Measurements from ENCODE around the gene PLTP. TPM values are rescaled to one million over a fixed set of nuclear protein-coding genes. Genes with fewer than 3 reads are reported as not detected.

Gene PLTP
- total RNA-seq, 4 donors from 2014 or later = 22.2 to 77.3 (median 37.3) TPM

DNA sequence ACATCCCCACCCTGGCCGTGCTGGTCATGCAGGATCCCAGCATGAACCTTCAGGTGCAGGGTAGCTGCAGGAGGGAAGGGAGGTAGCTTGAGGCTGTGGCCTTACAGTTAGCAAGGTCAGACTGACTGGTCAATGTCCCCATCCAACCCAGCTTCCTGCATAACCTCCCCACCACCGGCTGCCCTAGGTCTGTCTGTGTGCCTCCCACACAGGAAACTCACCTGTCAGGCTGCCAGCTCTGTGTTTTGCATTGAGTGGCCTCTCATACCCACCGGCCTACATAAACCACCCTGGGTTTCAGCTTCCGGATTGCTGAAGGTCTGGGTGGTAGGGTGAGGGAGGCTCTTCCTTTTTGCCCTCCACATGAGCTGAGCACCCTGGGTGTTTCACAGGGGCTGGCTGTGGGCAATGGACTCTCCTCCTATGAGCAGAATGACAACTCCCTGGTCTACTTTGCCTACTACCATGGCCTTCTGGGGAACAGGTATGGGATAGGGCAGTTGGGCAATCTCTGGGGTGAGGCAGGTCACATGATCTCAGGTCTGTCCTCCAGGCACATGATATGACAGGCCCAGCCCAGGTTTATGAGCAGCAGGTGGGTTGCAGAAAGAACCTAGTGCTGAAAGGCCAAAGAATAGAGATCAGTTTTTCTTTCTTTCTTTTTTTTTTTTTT is 19.0 kb downstream of the PLTP start:
- Histone ChIP-seq H3K27ac (no peak overlapping the region), H3K4me3 (no peak overlapping the region), H3K27me3 (no peaks in the 10 kb centered on the region), H3K36me3 (peaks cover 0 to 57% of the 10 kb centered on the region in 2 donors), H3K9me3 (no peaks in the 10 kb centered on the region), H3K4me1 (peaks cover 22 to 26% of the 10 kb centered on the region in 2 donors)
- in situ Hi-C loops (cut with MboI; ENCODE audit: low sequenced_read_pairs in 4 of 4) = no loop called here
- intact Hi-C loops (cut with DNase I; ENCODE audit: low total_unique reads) = no loop called here
- TF ChIP-seq CTCF (IDR thresholded peaks at IDR 0.05 in 4 of 5, conservative IDR thresholded peaks at IDR 0.05 in 1 of 5) (no peak), POLR2A (IDR thresholded peaks at IDR 0.05) (no peak)
- ATAC-seq (no peak), DNase-seq (no peak)

DNA sequence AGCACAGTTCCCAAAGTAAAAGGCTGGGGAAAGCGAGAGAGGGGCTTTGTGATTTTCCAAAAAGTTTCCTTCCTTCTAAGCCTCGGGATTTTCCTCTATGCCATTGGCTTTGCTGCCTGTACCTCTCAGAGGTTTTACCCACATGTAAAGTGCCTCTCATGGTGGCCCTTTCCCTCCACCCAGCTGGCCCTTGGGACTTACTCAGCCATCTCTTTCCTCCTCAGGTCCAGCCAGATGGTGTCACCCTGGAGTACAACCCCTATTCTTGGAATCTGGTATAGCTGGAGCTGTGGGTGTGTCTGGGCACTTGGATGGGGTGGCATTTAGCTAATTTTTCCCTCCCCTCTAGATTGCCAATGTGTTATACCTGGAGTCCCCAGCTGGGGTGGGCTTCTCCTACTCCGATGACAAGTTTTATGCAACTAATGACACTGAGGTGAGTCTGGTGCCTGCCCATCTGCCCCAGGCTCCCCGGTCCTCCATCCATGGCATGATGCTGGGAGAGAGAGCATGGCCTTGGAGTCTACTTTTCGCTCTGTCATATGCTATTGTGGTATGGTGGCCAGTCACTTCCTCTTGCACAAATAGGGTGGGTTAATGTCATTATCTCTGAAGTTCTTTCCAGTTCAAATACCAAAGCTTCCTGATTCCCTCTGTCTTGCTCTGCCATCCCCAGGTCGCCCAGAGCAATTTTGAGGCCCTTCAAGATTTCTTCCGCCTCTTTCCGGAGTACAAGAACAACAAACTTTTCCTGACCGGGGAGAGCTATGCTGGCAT is 19.7 kb downstream of the PLTP start:
- H3K9me3 ChIP-seq = no peaks in the 10 kb centered on the region
- intact Hi-C loops (cut with DNase I; ENCODE audit: low total_unique reads) (no loop called here), in situ Hi-C loops (cut with MboI; ENCODE audit: low sequenced_read_pairs in 4 of 4) (no loop called here)
- H3K4me3 ChIP-seq = peak overlapping the region; percentile 76 to 96 (median 88)
- TF ChIP-seq CTCF (IDR thresholded peaks at IDR 0.05 in 4 of 5, conservative IDR thresholded peaks at IDR 0.05 in 1 of 5) = no peak
- no peak for TF ChIP-seq POLR2A (IDR thresholded peaks at IDR 0.05)
- peak overlapping the region in 3 of 4 donors; percentile 87 to 97 (median 94) for H3K27ac ChIP-seq
- ATAC-seq (no peak), DNase-seq (no peak)
- H3K36me3 ChIP-seq = peaks cover 0 to 53% of the 10 kb centered on the region in 2 donors
- H3K4me1 ChIP-seq = peaks cover 22 to 26% of the 10 kb centered on the region in 2 donors
- no peaks in the 10 kb centered on the region for H3K27me3 ChIP-seq

DNA sequence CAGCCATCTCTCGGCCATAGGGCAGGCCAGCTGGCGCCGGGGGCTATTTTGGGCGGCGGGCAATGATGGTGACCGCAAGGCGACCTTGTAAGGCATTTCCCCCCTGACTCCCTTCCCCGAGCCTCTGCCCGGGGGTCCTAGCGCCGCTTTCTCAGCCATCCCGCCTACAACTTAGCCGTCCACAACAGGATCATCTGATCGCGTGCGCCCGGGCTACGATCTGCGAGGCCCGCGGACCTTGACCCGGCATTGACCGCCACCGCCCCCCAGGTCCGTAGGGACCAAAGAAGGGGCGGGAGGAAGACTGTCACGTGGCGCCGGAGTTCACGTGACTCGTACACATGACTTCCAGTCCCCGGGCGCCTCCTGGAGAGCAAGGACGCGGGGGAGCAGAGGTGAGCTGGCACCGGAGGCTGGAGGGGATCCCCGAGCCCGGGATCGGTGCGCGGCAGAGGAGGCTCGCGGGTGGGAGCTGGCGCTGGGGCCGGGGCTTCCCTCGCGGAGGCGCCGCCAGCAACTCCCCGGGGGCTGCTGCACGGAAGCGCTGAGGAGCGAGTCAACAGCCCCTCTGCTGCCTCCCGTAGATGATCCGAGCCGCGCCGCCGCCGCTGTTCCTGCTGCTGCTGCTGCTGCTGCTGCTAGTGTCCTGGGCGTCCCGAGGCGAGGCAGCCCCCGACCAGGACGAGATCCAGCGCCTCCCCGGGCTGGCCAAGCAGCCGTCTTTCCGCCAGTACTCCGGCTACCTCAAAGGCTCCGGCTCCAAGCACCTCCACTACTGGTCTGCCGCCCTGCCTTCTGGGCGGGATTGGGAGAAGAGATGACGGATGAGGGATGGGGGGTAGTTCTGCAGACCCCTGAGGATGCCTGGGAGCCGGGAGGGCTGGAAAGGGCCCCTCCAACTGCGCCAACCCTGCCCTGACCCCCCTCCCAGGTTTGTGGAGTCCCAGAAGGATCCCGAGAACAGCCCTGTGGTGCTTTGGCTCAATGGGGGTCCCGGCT is 20.7 kb downstream of the PLTP start, which contains the start of the genes CTSA and NEURL2:
CTSA (plus strand) TSS at position 351 of the 999 bp plus-strand sequence; CDS start at position 585, 234 bp downstream.
NEURL2 (minus strand) TSS at position 224 of the 999 bp plus-strand sequence; CDS start at position 7, 217 bp downstream.
- Histone ChIP-seq H3K36me3 (peaks cover 0 to 51% of the 10 kb centered on the region in 2 donors), H3K4me1 (peaks cover 22 to 26% of the 10 kb centered on the region in 2 donors), H3K27me3 (no peaks in the 10 kb centered on the region), H3K9me3 (no peaks in the 10 kb centered on the region), H3K27ac (peak within 1 kb of the TSS; percentile 87 to 98 (median 96)), H3K4me3 (peak within 1 kb of the TSS; percentile 76 to 96 (median 88))
- in situ Hi-C loops (cut with MboI; ENCODE audit: low sequenced_read_pairs in 4 of 4) = no loop called here
- intact Hi-C loops (cut with DNase I; ENCODE audit: low total_unique reads) = loop anchor here (1.0 to 2.0 kb wide), 4 partner anchors 44 to 92 kb away; partner anchors contain the start of gene PCIF1
- DNase-seq (peak; percentile 90 to 93), ATAC-seq (peak; percentile 89 to 91)
- TF ChIP-seq CTCF (IDR thresholded peaks at IDR 0.05 in 4 of 5, conservative IDR thresholded peaks at IDR 0.05 in 1 of 5) (peak in 3 of 5 experiments; percentile 16 to 27 (median 17)), POLR2A (IDR thresholded peaks at IDR 0.05) (peak; percentile 48 to 59)

Measured in gastrocnemius medialis (tissue), 4 donors.